SK-N-DZ (cell line): ENCODE data around the gene PDGFRB.

Experiments used
- DNase-seq: peaks from one replicate; pipeline ENCODE4 v3.0.0-alpha.2; 2015; ENCODE audit warnings: low spot score

Gene PDGFRB

GRCh38 chr5:150163547-150164059 is 8.0 kb upstream of the PDGFRB start:
- DNase-seq, result peak; percentile 61

DNA sequence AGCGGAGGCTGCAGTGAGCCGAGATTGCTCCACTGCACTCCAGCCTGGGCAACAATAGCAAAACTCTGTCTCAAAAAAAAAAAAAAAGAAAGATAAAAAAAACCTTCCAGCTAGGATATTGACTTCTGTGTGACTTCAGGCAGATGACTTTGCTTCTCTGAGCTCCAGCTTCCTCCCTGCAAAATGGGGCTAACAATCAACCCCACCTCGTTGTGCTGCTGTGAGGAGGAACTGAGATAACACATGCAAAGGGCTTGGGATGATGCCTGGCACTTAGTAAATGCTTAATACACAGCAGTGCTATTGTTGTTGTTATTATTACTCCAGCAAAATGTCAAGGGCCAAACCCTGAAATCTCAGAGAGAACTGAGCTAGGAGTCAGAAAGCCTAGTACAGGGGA is 7.4 kb upstream of the PDGFRB start:
- DNase-seq, result no peak

DNA sequence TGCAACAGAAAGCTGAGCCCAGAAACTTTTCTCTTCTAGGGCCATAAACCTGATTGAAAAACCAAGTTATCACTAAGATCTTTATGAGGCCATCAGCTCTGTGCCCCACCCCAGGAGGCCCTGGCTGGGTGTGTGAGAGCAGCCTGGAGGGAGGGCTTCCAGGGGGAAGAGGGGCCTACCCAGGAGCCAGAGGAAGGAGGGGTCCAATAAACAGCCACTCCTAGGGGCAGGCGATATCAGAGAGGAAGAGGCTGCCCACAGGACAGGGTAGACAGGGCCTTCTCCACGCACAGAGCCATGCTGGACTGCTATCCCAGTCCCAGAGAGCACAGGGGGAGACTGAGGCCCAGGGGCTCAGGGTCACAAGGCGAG is 6.5 kb upstream of the PDGFRB start:
- DNase-seq, result peak; percentile 35

DNA sequence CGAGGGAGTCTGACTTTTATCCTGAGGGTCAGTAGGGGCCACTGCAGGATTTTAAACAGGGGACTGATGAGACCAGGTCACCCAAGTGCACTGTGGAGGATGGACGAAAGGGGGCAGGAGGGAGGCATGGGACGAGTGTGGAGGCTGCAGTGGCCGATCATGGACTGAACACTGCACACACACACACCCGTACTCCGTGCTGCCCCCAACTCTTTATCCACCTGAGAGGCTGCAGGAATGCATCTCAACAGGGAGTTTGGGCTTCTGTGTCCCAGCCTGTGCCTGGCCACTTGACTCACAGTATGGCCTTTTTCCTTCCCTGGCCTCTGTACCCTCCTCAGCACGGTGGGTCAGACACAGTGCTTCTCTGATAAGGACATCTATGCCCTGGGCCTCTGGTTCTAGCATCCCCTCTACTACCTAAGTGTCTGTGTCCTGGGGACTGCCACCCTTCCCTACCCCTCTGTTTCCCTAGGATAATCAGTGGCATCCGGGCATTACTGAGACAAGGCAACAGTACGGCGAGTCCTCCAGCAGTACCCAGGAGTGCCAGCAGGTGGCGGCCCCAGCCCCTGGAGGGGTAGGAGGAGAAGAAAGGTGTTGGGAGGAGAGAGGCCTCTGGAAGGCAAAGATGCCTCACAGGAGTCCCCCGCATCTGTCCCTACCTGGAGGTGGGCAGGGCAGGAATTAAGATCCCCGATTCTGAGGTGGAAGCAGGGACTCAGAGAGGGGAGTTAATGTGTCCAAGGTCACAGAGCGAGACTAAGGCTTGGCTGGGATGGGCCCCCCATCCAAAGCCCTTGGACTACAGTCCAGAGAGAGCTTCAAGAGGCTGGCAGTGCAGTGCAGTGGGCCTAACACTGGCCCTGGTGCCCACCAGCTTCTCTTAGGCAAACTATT is 5.8 kb upstream of the PDGFRB start:
- peak; percentile 86 for DNase-seq

DNA sequence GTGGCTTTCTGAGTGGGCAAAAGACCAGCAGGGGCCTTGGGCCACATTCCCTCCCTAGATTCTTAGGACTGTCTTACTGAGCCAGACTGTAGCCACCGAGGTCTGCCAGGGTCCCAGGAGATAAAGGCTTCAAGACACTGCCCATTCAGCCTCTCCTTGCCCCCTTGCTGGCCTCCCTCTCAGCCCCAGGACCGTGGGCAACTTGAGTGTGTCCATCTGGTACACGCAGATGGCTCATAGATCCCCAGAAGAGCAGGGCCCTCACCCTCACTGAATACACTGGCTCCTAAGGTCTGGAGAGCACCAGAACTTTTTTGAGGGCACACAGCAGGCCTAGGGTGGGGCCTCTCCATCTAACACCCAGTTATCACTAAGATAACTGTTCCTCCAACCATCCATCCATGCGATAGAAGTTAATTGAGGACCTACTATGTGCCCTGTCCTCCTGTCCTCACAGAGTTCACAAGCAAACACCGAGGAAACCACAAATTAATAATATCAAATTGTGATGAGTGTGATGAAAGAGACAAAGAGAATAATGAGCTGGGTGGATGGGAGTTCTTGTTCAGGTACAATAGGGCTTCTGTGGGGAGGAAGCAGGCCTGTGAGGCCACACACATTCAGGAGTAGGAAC is 4.9 kb upstream of the PDGFRB start:
- DNase-seq, result no peak

DNA sequence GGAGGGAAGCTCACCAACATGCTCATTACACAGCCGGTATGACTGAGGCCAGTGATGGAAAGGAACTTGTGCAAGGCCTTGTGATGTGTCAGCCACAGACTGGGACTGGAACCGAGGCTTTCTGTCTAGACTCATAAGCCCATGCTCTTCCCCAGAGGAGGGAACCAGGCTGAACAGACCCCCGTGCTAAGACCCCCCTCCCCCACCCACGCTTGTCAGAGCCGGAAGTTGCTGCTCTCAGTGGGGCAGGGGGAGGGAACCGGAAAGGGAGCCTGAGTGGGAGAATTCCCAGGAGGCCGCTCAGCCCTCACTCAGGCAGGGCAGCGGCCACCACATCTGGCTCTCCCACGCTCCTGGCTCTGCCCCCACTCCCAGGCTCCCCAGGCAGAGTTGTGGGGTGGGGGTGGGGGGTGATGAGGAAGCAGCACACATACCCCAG is 4.1 kb upstream of the PDGFRB start:
- DNase-seq, result peak; percentile 78

DNA sequence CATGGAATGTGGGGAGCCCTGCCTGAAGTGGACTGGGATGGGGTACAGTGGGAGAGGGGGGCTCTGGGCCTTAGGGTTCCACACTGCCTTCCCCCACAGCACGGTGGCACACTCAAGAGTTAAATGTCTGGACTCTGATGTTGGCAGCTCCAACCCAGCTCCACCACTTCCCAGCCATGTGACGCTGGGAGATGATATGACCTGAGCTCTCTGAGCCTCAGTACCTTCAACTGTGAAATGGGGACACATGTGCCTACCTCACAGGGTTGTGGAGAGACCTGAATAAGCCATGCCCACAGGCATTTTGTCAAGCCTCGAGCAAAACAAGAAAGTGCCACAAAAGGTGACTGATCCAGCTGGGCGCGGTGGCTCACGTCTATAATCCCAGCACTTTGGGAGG is 3.4 kb upstream of the PDGFRB start:
- no peak for DNase-seq

DNA sequence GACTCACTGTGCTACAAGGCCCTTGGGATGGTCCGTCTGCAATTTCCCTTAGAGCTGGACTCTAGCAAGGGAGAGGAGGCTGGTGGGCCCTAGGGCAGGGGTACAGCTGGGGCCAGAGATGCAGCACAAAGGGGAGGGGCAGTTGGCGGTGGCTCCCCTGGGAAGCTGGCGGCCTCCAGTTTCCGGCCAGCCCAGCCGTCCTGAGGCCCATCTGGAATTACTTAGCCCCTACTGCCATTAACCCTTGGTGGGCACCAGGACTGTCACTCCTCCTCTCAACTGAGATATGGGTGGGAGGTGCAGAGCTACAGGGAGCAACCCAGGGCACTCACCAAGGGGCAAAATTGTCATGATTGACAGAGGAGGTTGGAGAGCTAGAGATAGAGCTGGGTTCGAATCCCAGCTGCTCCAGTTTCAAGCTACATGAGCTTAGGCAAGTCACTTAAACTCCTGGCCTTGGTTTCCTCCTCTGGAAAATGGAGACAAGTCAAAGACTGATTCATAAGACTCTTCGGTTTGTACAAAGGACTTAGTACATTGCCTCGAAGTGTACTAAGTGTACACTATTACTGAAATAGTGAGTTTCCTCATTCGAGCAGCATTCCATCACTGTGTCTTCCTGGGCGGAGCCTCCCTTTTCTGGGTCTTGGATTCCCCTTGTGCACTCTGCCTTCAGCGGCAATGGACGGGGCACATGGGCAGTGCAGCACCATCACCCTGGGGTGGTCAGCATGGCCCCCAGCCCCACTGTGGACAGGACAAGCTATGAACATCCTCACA is 2.7 kb upstream of the PDGFRB start:
- peak; percentile 88 for DNase-seq

GRCh38 chr5:150157168-150157567 is 1.5 kb upstream of the PDGFRB start:
- no peak for DNase-seq

- no peak for DNase-seq
Measured at GRCh38 chr5:150156540-150156939, 895 bp upstream of the PDGFRB start.

- DNase-seq, result no peak
Measured at GRCh38 chr5:150156027-150156368, 353 bp upstream of the PDGFRB start.

DNA sequence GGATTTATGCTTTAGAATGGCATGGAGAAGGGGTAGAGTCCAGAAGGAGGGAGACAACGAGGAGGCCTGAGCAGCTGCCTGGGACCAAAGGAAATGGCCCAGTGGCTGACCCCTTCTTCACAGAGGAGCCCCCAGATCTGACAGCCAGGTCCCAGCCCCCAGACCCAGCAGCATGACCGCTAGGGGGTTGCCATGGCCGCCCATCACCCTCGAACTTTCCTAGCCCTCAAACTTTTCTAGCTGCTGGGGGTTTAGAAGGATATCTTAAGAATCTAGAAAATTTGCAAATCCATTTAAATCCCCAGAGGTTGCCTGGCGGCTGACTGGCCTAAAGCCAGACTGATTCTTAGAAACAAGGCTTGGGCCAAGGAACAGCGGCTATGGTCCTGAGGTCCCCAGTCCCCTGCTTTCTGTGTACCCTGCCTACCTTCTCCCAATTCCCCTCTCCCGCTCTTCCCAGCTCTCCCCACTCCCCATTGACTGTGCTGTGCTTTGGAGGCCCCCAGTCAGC is 972 bp downstream of the PDGFRB start:
- DNase-seq, result no peak

GRCh38 chr5:150153957-150154617 is 1.6 kb downstream of the PDGFRB start:
- peak; percentile 70 for DNase-seq

GRCh38 chr5:150153483-150153882 is 2.2 kb downstream of the PDGFRB start:
- no peak for DNase-seq

GRCh38 chr5:150152636-150153462 is 2.8 kb downstream of the PDGFRB start:
- peak; percentile 66 for DNase-seq

- no peak for DNase-seq
Measured at GRCh38 chr5:150149618-150150017, 6.0 kb downstream of the PDGFRB start.

DNA sequence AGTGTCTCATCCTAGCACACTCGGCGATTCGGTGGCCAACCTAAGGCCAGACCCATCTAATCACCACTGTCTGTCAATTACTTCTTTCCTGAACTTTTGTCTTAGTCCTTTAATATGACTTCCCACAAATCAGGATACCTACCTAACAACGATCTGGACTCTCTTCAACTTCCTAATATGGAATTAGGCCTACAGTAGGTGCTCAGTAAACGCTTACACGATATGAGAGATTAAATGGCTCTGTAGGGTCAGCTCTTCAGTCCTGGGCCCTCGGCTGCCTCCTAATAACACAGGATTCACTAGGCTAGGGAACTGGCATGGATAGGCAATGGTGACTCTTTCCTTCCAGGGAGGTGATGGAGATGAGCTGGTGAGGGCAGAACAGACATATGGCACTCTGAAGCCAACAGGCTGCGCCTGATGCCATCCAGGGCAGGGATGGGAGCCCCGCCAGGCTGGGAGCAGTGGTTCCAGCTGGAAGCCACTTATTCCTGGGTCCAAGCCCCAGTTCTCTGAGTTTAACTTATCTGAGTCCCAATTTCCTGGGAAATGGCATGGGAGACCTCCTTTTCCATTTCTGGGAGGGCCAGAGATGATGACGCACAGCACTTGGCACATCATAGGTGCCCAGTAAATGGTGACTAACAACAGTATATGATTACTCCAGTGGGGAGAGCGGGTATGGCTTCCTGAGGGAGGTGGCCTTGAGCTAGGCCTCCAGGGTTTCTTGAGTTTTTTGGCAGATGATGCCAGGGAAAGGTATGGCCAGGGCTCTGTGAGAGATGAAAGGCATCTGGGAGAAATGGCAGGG is 7.3 kb downstream of the PDGFRB start:
- no peak for DNase-seq

DNA sequence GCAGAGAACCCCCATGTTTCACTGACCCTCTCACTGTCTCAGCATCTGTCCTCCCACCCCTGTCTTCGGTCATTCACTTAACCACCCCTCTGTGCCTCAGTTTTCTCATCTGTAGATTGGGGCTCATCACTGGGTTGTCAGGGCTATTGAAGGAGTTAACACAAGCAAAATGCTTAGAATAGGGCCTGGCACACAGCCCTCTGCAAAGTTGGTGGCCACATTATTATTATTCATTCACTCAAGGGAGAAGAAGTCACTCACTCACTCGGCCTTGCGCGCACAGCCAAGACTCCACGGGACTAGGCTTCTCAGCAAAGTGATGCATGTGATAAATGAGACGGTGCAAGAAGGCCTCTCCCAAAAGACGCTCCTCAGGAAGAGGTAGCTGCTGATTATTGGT is 8.0 kb downstream of the PDGFRB start:
- DNase-seq, result no peak

DNA sequence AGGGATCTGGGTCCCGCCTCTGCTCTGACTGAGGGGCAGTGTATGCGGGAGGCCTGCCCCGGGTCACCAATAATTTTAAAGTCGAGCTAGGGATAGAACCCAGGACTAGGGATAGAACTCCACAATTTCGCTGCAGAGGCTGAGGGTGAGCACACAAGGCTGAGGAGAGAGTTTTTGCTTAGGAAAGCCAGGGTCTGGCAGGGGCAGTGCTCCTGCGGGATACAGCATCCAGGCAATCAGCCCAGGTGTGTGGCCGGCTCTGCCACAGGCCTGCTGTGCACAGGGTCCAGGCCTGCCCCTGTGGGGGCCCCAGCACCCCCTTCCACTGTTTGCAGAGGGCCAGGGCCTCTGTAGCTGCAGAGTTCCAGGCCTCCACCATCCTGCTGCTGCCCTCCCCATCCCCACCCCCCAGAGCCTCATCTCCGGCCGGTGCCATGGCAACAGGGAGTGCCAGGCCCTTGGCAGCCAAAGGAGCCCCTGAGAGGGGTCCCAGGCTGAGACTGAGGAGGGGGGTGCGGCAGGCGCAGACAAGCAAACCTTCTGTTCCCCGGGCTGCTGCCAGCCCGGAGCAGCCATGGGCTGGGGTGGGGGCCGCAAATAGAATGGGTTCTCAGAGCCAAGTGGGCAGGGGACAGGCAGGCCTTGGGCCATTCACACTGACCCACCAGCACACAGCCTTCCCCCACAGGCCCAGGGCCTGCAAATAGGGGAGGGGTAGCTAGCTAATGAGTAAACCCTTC is 8.6 kb downstream of the PDGFRB start:
- DNase-seq, result no peak
